Activated CD8-positive, alpha-beta memory T cell treated with anti-CD3 and anti-CD28 coated beads, Interleukin-2, amount 50 U/mL, for 24 hours (primary cell): ENCODE results near the gene PDCD1.

Source experiments
- DNase-seq: peaks from one replicate; pipeline ENCODE4 v3.0.0-alpha.2; 2020; ENCODE audit errors: extremely low read depth

The PDCD1 gene

DNA sequence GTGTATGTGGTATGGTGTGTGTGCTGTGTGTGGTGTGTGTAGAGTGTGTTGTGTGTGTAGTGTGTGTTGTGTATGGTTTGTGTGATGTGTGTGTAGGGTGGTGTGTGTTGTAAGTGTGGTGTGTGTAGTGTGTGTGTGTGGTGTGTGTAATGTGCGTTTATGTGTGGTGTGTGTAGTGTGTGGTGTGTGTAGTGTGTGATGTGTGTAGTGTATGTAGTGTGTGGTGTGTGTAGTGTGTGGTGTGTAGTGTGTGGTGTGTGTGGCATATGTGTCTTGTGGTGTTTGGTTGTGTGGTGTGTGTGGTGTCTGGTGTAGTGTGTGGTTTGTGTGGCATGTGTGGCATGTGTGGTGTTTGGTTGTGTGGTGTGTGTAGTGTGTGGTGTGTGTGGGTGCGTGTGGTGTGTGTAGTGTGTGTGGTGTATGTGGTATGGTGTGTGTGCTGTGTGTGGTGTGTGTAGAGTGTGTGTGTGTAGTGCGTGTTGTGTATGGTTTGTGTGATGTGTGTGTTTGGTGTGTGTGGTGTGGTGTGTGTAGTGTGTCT is 6.8 kb upstream of the PDCD1 start:
- no peak for DNase-seq

- no peak for DNase-seq
Measured at GRCh38 chr2:241864850-241865213, 6.1 kb upstream of the PDCD1 start.

GRCh38 chr2:241864168-241864849 is 5.6 kb upstream of the PDCD1 start:
- no peak for DNase-seq

GRCh38 chr2:241863536-241863954 is 4.9 kb upstream of the PDCD1 start:
- no peak for DNase-seq

GRCh38 chr2:241862775-241863535 is 4.3 kb upstream of the PDCD1 start:
- no peak for DNase-seq

DNA sequence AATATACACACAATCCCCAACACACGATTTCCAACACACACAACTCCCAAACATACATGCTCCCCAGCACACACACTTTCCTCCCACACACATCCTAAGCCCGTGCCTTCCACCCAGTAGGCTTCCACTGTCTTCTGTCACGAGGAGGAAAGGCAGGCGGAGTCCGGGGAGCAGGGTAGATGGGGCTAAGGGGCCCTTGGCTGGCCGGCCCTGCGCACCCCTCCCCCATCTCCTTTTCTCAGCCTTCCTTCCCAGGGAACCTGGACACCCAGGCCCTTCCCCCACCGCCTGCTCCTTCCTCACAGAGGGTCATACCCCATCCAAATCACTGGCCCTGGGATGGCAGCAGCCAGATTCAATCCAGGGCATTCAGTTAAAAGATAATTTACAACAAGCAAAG is 3.4 kb upstream of the PDCD1 start:
- no peak for DNase-seq

DNA sequence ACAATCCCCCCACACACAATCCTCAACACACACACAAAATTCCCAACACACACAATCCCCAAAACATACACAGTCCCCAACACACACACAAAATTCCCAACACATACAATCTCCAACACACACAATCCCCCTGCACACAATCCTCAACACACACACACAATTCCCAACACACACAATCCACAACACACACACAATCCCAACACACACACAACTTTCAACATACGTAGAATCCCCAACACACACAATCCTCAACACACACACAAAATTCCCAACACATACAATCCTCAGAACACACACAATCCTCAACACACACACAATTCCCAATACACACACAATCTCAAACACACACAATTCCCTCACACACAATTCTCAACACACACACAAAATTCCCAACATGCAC is 2.6 kb upstream of the PDCD1 start:
- no peak for DNase-seq

- no peak for DNase-seq
Measured at GRCh38 chr2:241860184-241861078, 1.7 kb upstream of the PDCD1 start.

- DNase-seq: peak; percentile 42
Measured at GRCh38 chr2:241859436-241860183, 916 bp upstream of the PDCD1 start.

DNA sequence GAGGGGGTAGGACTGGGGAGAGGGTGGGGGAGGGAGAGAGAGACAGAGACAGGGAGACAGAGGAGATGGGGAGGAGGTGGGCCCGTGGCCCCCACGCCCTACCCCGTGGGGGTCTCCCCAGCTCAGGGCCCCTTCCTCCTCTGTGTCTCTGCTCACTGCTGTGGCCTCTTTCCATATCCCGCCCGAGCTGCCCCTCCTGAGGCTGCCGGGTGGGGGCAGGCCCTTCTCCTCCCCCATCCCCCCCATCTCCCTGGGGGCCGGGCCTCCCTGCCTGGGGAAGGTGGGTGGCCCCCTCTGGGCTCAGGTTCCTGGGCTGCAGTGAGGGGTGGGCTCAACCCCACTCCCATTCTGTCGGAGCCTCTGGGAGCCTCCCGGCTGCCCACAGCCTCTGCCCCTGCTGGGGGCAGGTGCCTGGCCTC is 332 bp upstream of the PDCD1 start:
- no peak for DNase-seq

GRCh38 chr2:241857572-241858121 is 1.0 kb downstream of the PDCD1 start:
- no peak for DNase-seq

GRCh38 chr2:241857041-241857541 is 1.6 kb downstream of the PDCD1 start:
- no peak for DNase-seq

- no peak for DNase-seq
Measured at GRCh38 chr2:241855888-241856422, 2.7 kb downstream of the PDCD1 start.

DNA sequence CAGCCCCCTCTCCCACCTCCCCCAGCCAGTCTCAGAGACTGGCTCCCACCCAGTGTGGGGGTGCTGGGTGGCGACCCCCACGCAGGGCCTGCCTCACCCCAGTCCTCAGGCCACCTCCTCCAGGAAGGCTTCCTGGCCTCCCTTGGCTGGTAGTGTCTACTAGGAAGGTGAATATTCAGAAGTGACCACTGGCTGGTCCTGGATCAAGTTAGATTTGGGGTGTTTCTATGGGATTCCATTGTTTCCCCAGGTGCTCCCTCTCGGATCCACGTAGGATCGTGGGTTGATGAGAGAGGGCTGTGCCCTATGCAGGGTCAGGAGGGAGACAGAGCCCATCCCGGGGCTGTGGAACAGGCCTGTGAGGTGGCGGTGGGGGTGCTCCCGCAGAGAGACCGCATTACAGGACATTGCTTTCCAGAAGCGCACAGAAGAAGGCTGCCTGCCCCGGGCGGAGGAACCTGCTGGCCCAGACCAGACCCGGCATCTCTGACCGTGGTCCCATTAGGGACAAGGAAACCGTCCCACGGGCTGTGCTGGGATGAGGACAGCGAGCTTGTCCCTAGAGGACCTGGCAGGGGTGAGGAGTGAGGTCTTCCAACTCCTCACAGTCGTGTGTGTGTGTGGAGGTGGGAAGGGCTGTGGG is 3.3 kb downstream of the PDCD1 start:
- no peak for DNase-seq

GRCh38 chr2:241854342-241855244 is 4.1 kb downstream of the PDCD1 start:
- DNase-seq: no peak

DNA sequence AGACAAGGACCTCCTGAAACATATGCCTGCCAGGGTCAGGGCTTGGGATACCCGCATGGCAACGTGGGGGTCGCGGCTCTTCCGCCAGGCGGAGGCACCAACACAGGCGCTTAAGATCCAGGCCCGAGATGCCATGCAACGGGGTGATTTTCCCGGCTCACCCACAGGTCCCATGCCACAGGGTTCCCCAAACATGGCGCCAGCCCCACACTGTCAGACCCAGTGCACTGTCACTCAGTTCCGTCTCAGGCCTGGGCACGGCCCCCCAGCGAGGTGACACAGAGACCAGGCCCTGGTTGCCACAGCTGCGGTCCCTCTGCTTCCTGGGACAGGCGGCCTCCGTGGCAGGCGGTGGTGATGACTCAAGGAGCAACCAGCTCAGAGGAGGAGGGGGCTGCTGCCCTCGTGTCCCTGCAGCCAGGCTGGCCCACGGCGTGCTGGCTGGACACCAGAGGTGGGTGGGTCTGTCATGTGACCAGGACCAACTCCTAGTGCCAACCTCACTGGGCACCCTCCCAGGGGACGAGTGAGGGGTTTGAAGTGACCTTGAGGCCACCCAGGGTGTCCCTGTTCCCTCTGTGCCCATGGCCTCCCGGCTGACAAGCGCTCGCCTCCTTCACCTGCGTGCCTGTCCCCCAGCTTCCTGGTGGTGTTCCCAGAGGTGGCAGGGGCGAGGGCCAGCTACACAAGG is 4.9 kb downstream of the PDCD1 start:
- DNase-seq: no peak

DNA sequence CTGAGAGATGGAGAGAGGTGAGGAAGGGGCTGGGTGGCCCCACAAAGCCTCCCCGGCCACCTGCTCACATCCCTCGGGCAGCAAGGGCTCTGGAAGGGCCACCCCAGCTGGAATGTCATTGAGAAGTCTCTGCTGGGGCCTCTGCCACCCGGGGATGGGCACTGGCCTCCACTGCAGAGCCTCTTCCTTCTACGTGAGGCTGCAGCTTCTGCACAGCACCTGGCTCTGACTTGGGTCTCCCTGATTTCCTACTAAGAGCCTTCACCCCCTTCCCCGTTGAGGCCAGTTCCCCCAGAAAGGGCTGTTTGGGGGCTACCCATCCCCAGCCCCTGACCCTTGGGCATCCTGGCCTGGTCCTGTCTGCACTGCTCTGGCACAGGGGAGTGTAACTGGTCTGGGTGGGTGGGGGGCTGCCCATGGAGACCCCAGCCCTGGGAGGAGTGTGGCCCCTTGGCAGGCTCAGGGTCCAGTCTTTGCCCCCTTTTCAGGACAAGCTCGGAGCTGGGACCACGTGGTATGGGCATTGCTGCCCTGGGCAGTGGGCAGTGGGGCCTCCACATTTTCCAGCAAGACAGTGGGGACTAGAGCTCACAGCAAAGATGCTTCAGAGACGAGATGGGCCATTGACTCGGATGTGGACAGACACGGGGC is 5.6 kb downstream of the PDCD1 start:
- no peak for DNase-seq
